ENCODE measurements around the gene PM20D1. TPM values are rescaled to one million over a fixed set of nuclear protein-coding genes. Genes with fewer than 3 reads are reported as not detected.
"Not testable (repeated sequence)": the region's sequence is repeated elsewhere in the genome, so short reads cannot be mapped to it uniquely, and the experiment has no call there.

PM20D1 gene
- total and polyA plus RNA-seq, 9 donors, result 0.06 to 0.16 (median 0.09) TPM; not detected in 3

DNA sequence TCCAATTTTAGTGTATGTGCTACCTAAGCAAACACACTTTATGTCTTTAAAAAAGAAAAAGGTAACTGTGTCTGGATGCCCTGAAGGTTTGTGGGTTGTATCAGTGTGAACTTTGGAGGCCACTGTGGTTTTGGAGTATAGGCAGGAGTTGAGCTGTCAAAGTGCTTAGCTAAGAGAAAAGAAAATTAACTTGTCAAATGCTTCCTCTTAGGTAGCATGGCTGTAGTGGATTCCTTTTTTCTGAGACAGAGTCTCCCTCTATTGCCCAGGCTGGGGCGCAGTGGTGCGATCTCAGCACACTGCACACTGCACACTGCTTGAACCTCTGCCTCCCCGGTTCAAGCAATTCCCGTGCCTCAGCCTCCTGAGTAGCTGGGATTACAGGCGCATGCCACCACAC, 25.8 kb downstream of the PM20D1 start:
- WGBS (ENCODE audit: insufficient coverage), result 100% methylated on average over 3 of the region's 5 CpGs
- DNase-seq, result no peak
- Histone ChIP-seq H3K27me3 (ENCODE audit: control insufficient read depth, insufficient read depth, low read length) (peaks cover 3% of the 10 kb centered on the region), H3K27ac (ENCODE audit: low read length) (no peak overlapping the region), H3K4me1 (ENCODE audit: control insufficient read depth, insufficient read depth, low read length) (peaks cover 15% of the 10 kb centered on the region), H3K4me3 (ENCODE audit: low read length) (no peak overlapping the region), H3K9me3 (replicated peaks; ENCODE audit: control insufficient read depth, low read depth, low read length) (no peaks in the 10 kb centered on the region), H3K36me3 (ENCODE audit: control insufficient read depth, insufficient read depth, low read length) (no peaks in the 10 kb centered on the region)

DNA sequence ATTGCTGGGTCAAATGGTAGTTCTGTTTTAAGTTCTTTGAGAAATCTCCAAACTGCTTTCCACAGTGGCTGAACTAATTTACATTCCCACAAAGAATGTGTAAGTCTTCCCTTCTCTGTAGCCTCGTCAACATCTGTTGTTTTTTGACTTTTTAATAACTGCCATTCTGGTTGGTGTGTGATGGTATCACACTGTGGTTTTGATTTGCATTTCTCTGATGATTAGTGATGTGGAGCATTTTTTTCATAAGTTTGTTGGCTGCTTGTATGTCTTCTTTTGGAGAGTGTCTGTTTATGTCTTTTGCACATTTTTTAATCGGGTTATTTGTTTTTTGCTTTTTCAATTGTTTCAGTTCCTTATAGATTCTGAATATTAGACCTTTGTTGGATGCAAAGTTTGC, 26.7 kb downstream of the PM20D1 start:
- H3K4me3 ChIP-seq (ENCODE audit: low read length); H3K36me3 ChIP-seq (ENCODE audit: control insufficient read depth, insufficient read depth, low read length); H3K27ac ChIP-seq (ENCODE audit: low read length); H3K9me3 ChIP-seq (replicated peaks; ENCODE audit: control insufficient read depth, low read depth, low read length); DNase-seq; H3K27me3 ChIP-seq (ENCODE audit: control insufficient read depth, insufficient read depth, low read length): not testable (repeated sequence)
- peaks cover 15% of the 10 kb centered on the region for H3K4me1 ChIP-seq (ENCODE audit: control insufficient read depth, insufficient read depth, low read length)
- no CpG with 5 or more reads among the region's 2 CpGs for WGBS (ENCODE audit: insufficient coverage)

- no peak for DNase-seq
- Histone ChIP-seq H3K4me1 (ENCODE audit: control insufficient read depth, insufficient read depth, low read length) (peaks cover 10% of the 10 kb centered on the region), H3K27me3 (ENCODE audit: control insufficient read depth, insufficient read depth, low read length) (no peaks in the 10 kb centered on the region), H3K4me3 (ENCODE audit: low read length) (no peak overlapping the region), H3K27ac (ENCODE audit: low read length) (no peak overlapping the region), H3K36me3 (ENCODE audit: control insufficient read depth, insufficient read depth, low read length) (no peaks in the 10 kb centered on the region), H3K9me3 (replicated peaks; ENCODE audit: control insufficient read depth, low read depth, low read length) (no peaks in the 10 kb centered on the region)
- no CpG with 5 or more reads among the region's 2 CpGs for WGBS (ENCODE audit: insufficient coverage)
Measured at GRCh38 chr1:205822397-205822796, 27.5 kb downstream of the PM20D1 start.

GRCh38 chr1:205817988-205818387, 31.9 kb downstream of the PM20D1 start:
- H3K27me3 ChIP-seq (ENCODE audit: control insufficient read depth, insufficient read depth, low read length), result peaks cover 3% of the 10 kb centered on the region
- no peak overlapping the region for H3K27ac ChIP-seq (ENCODE audit: low read length)
- no peaks in the 10 kb centered on the region for H3K36me3 ChIP-seq (ENCODE audit: control insufficient read depth, insufficient read depth, low read length)
- H3K9me3 ChIP-seq (replicated peaks; ENCODE audit: control insufficient read depth, low read depth, low read length), result no peaks in the 10 kb centered on the region
- no peak for DNase-seq
- peaks cover 11% of the 10 kb centered on the region for H3K4me1 ChIP-seq (ENCODE audit: control insufficient read depth, insufficient read depth, low read length)
- WGBS (ENCODE audit: insufficient coverage), result 77% methylated on average over 3 of the region's 3 CpGs
- no peak overlapping the region for H3K4me3 ChIP-seq (ENCODE audit: low read length)

GRCh38 chr1:205817364-205817763, 32.6 kb downstream of the PM20D1 start:
- DNase-seq, result no peak
- peaks cover 3% of the 10 kb centered on the region for H3K27me3 ChIP-seq (ENCODE audit: control insufficient read depth, insufficient read depth, low read length)
- WGBS (ENCODE audit: insufficient coverage), result no CpG with 5 or more reads among the region's 3 CpGs
- H3K27ac ChIP-seq (ENCODE audit: low read length), result no peak overlapping the region
- H3K4me3 ChIP-seq (ENCODE audit: low read length), result no peak overlapping the region
- H3K36me3 ChIP-seq (ENCODE audit: control insufficient read depth, insufficient read depth, low read length), result no peaks in the 10 kb centered on the region
- H3K9me3 ChIP-seq (replicated peaks; ENCODE audit: control insufficient read depth, low read depth, low read length), result no peaks in the 10 kb centered on the region
- H3K4me1 ChIP-seq (ENCODE audit: control insufficient read depth, insufficient read depth, low read length), result peaks cover 12% of the 10 kb centered on the region

GRCh38 chr1:205813755-205814058, 36.2 kb downstream of the PM20D1 start:
- peak overlapping the region; percentile 95 for H3K4me3 ChIP-seq (ENCODE audit: low read length)
- WGBS (ENCODE audit: insufficient coverage), result 0% methylated on average over 9 of the region's 14 CpGs
- peak overlapping the region; percentile 84 for H3K27ac ChIP-seq (ENCODE audit: low read length)
- peak; percentile 77 for DNase-seq
- H3K9me3 ChIP-seq (replicated peaks; ENCODE audit: control insufficient read depth, low read depth, low read length), result no peaks in the 10 kb centered on the region
- peaks cover 45% of the 10 kb centered on the region for H3K4me1 ChIP-seq (ENCODE audit: control insufficient read depth, insufficient read depth, low read length)
- H3K27me3 ChIP-seq (ENCODE audit: control insufficient read depth, insufficient read depth, low read length), result peaks cover 3% of the 10 kb centered on the region
- H3K36me3 ChIP-seq (ENCODE audit: control insufficient read depth, insufficient read depth, low read length), result peaks cover 19% of the 10 kb centered on the region

- peak within 1 kb of the TSS; percentile 91 for H3K27ac ChIP-seq (ENCODE audit: low read length)
- H3K9me3 ChIP-seq (replicated peaks; ENCODE audit: control insufficient read depth, low read depth, low read length), result no peaks in the 10 kb centered on the region
- peak within 1 kb of the TSS; percentile 95 for H3K4me3 ChIP-seq (ENCODE audit: low read length)
- peaks cover 49% of the 10 kb centered on the region for H3K4me1 ChIP-seq (ENCODE audit: control insufficient read depth, insufficient read depth, low read length)
- DNase-seq, result peak; percentile 96
- WGBS (ENCODE audit: insufficient coverage), result under 1% methylated on average over 76 of the region's 83 CpGs
- peaks cover 3% of the 10 kb centered on the region for H3K27me3 ChIP-seq (ENCODE audit: control insufficient read depth, insufficient read depth, low read length)
- H3K36me3 ChIP-seq (ENCODE audit: control insufficient read depth, insufficient read depth, low read length), result peaks cover 22% of the 10 kb centered on the region
Measured at GRCh38 chr1:205812878-205813754, 36.8 kb downstream of the PM20D1 start, which contains the start of gene SLC41A1. TSS of gene SLC41A1 (minus strand) at chr1:205813198. CDS start at chr1:205810441, 2,757 bp downstream.

GRCh38 chr1:205812271-205812877, 37.6 kb downstream of the PM20D1 start:
- peaks cover 49% of the 10 kb centered on the region for H3K4me1 ChIP-seq (ENCODE audit: control insufficient read depth, insufficient read depth, low read length)
- 18% methylated on average over 2 of the region's 16 CpGs for WGBS (ENCODE audit: insufficient coverage)

DNA sequence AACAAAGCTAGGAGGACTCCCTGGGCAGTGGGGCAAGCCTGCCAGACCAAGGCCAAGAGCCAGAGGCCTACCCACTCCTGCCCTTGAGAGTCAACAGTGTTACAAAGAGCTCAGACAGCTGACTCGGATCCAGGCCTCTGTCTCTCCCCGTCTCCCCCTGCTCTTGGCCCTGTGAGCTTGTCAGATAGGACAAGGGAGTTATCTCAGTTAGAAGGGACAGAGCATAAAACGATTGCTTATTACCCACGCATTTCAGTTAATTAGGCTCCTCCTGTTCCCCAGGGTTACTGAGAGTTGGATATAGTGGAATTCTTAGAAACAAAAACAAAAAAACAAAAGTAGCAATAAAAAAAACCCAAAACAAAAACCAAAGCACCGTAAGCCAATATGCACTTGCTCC, 38.3 kb downstream of the PM20D1 start:
- Histone ChIP-seq H3K27me3 (ENCODE audit: control insufficient read depth, insufficient read depth, low read length) (peaks cover 3% of the 10 kb centered on the region), H3K4me1 (ENCODE audit: control insufficient read depth, insufficient read depth, low read length) (peaks cover 45% of the 10 kb centered on the region), H3K27ac (ENCODE audit: low read length) (peak overlapping the region; percentile 91), H3K36me3 (ENCODE audit: control insufficient read depth, insufficient read depth, low read length) (peaks cover 28% of the 10 kb centered on the region), H3K4me3 (ENCODE audit: low read length) (peak overlapping the region; percentile 95), H3K9me3 (replicated peaks; ENCODE audit: control insufficient read depth, low read depth, low read length) (no peaks in the 10 kb centered on the region)
- WGBS (ENCODE audit: insufficient coverage), result no CpG with 5 or more reads among the region's 5 CpGs
- DNase-seq, result peak; percentile 59

More at GRCh38 chr1:205812271-205812877, 37.6 kb downstream of the PM20D1 start:
- Histone ChIP-seq H3K27ac (ENCODE audit: low read length) (peak overlapping the region; percentile 91), H3K27me3 (ENCODE audit: control insufficient read depth, insufficient read depth, low read length) (peaks cover 3% of the 10 kb centered on the region), H3K9me3 (replicated peaks; ENCODE audit: control insufficient read depth, low read depth, low read length) (no peaks in the 10 kb centered on the region), H3K36me3 (ENCODE audit: control insufficient read depth, insufficient read depth, low read length) (peaks cover 22% of the 10 kb centered on the region), H3K4me3 (ENCODE audit: low read length) (peak overlapping the region; percentile 95)
- DNase-seq, result peak; percentile 70

GRCh38 chr1:205810448-205811157, 39.3 kb downstream of the PM20D1 start:
- Histone ChIP-seq H3K9me3 (replicated peaks; ENCODE audit: control insufficient read depth, low read depth, low read length) (no peaks in the 10 kb centered on the region), H3K4me3 (ENCODE audit: low read length) (no peak overlapping the region), H3K27ac (ENCODE audit: low read length) (no peak overlapping the region), H3K4me1 (ENCODE audit: control insufficient read depth, insufficient read depth, low read length) (peaks cover 45% of the 10 kb centered on the region), H3K36me3 (ENCODE audit: control insufficient read depth, insufficient read depth, low read length) (peaks cover 29% of the 10 kb centered on the region), H3K27me3 (ENCODE audit: control insufficient read depth, insufficient read depth, low read length) (peaks cover 3% of the 10 kb centered on the region)
- 74% methylated on average over 6 of the region's 12 CpGs for WGBS (ENCODE audit: insufficient coverage)
- no peak for DNase-seq
